Vagina (tissue), 2 donors: ENCODE results near the gene EYS.

ENCODE experiments used
- CTCF ChIP-seq, 3 experiments: fragments of 450-650 bp in 2 of 3; fragments of 200-600 bp in 1 of 3; sonication (generic) in 1 of 3; IDR thresholded peaks; one replicate each; pipeline ENCODE4 v1.5.1; 2017 to 2019; ENCODE audit warnings: antibody characterized with exemption in 3 of 3, mild to moderate bottlenecking in 2 of 3, moderate library complexity in 2 of 3
- POLR2A ChIP-seq, 2 donors: fragments of 450-650 bp; IDR thresholded peaks; one replicate each; pipeline ENCODE4 v1.6.1; 2017; ENCODE audit warnings: antibody characterized with exemption in 2 of 2, mild to moderate bottlenecking in 2 of 2, moderate library complexity in 2 of 2

GRCh38 chr6:64896939-64897338 lies 810.1 kb downstream of the EYS start:
- no peak for TF ChIP-seq CTCF (IDR thresholded peaks at IDR 0.05)
- no peak for TF ChIP-seq POLR2A (IDR thresholded peaks at IDR 0.05)
